H1 (cell line): ENCODE results near the gene TPH2. TPM values are rescaled to one million over a fixed set of nuclear protein-coding genes. Genes with fewer than 3 reads are reported as not detected.

Source experiments
- TBP ChIP-seq: IDR thresholded peaks from 2 replicates; pipeline ENCODE4 v1.6.1; 2011; ENCODE audit warnings: low read depth, low read length, improper control_type of control experiment
- polyA plus RNA-seq, 7 experiments: library from polyadenylated mRNA; depleted of rRNA in 3 of 7; stranded (reverse) in 5 of 7; unstranded in 2 of 7; fragments of >200 nt in 5 of 7; fragments of 200-250 nt in 2 of 7; gene quantifications; 1 replicate in 5 of 7; 2 replicates in 1 of 7; 4 replicates in 1 of 7; pipeline versions ENCODE4 v1.2.1 to v1.2.3, GENCODE V29; 2011 to 2013; ENCODE audit warnings: missing spikeins in 2 of 7, mixed read lengths in 2 of 7
- total RNA-seq: library from RNA; stranded (reverse); fragmentation: NEBNext Ultra II Directional; extraction: Animal tissue kit (Norgen Biotek cat#: 25700); gene quantifications from 2 replicates; pipeline ENCODE4 v1.2.1, GENCODE V29; 2021
- TF ChIP-seq, protein P1 (sequence below): IDR thresholded peaks from 2 replicates; pipeline ENCODE4 v1.6.1; 2012; ENCODE audit warnings: low read length, inconsistent platforms
- TF ChIP-seq, protein P2 (sequence below): IDR thresholded peaks from 2 replicates; pipeline ENCODE4 v1.6.1; 2011; ENCODE audit warnings: low read length, improper control_type of control experiment

TPH2 gene
- total and polyA plus RNA-seq, 2 of the 8 experiments (the other 6 are each of a cell fraction or from before 2014, with no cell fraction given), result 0.57 to 1.1 TPM

DNA sequence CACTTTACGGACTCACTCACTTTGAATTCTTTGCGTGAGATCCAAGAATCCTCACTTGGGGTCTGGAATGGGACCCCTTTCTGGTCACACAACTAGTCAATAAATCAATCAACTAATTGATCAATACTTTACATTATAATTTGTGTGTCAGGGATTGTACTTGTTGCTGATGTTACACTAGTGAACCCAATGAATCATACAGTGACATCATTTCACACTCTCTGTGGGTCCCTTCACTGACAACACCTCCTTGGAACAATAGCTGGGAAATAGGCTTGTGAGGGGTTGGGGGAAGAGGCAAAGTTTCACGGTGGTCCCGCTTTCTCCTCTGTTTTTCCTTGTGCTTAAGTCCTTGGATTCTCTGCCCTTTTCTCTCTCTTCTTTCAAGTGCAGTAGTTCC is 35.0 kb downstream of the TPH2 start (continued):
- TF ChIP-seq, protein P1, sequence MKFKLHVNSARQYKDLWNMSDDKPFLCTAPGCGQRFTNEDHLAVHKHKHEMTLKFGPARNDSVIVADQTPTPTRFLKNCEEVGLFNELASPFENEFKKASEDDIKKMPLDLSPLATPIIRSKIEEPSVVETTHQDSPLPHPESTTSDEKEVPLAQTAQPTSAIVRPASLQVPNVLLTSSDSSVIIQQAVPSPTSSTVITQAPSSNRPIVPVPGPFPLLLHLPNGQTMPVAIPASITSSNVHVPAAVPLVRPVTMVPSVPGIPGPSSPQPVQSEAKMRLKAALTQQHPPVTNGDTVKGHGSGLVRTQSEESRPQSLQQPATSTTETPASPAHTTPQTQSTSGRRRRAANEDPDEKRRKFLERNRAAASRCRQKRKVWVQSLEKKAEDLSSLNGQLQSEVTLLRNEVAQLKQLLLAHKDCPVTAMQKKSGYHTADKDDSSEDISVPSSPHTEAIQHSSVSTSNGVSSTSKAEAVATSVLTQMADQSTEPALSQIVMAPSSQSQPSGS, result no peak
- TF ChIP-seq TBP, result no peak
- TF ChIP-seq, protein P2, sequence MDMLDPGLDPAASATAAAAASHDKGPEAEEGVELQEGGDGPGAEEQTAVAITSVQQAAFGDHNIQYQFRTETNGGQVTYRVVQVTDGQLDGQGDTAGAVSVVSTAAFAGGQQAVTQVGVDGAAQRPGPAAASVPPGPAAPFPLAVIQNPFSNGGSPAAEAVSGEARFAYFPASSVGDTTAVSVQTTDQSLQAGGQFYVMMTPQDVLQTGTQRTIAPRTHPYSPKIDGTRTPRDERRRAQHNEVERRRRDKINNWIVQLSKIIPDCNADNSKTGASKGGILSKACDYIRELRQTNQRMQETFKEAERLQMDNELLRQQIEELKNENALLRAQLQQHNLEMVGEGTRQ, result no peak
- TF ChIP-seq, all 59 proteins: peak for 0
